ENCODE measurements around the gene GLIPR2. TPM values are rescaled to one million over a fixed set of nuclear protein-coding genes. Genes with fewer than 3 reads are reported as not detected.

Gene GLIPR2
- total and polyA plus RNA-seq, 2 of the 13 experiments (the other 11 are each of a cell fraction or from before 2014, with no cell fraction given) = 0.08 to 0.42 TPM

GRCh38 chr9:36161187-36161586 lies 24.7 kb downstream of the GLIPR2 start:
- H3K4me2 ChIP-seq (ENCODE audit: low read depth, low read length) = no peak overlapping the region
- H3K36me3 ChIP-seq (replicated peaks in 1 of 2; ENCODE audit: control insufficient read depth in 1 of 2, insufficient read depth in 2 of 2, low read length in 2 of 2) = no peaks in the 10 kb centered on the region
- no peak overlapping the region for H3K27ac ChIP-seq (ENCODE audit: extremely low read length, insufficient read depth, low read length)
- intact Hi-C loops (cut with micrococcal nuclease; ENCODE audit: unreplicated experiment) (no loop called here), in situ Hi-C loops (cut with HindIII; ENCODE audit: extremely low pct_ligation_motif_present, low pct_unique_long_range_greater_than_20kb) (no loop called here)
- no peak overlapping the region for H3K9ac ChIP-seq (ENCODE audit: insufficient read depth, low read depth, low read length)
- no peak for ATAC-seq
- H3K79me2 ChIP-seq (ENCODE audit: insufficient read depth, low read length) = no peaks in the 10 kb centered on the region
- H3K4me3 ChIP-seq (replicated peaks in 1 of 3; ENCODE audit: insufficient read depth in 1 of 3, low read depth in 2 of 3, low read length in 3 of 3) = no peak overlapping the region
- WGBS (ENCODE audit: low lambda C conversion rate) = 8% methylated on average over 2 of the region's 2 CpGs
- no peaks in the 10 kb centered on the region for H3K9me3 ChIP-seq (ENCODE audit: low read length)
- FAIRE-seq = no peak
- DNase-seq (ENCODE audit: low spot score) = no peak
- TF ChIP-seq POLR2G (IDR thresholded peaks at IDR 0.05; ENCODE audit: low read depth, low read length) = no peak
- no peak for TF ChIP-seq RFX5 (IDR thresholded peaks at IDR 0.05; ENCODE audit: low read depth, low read length)
- TF ChIP-seq ISX (CRISPR knock-in tag; conservative IDR thresholded peaks at IDR 0.05) = no peak
- TF ChIP-seq ZNF17 (CRISPR knock-in tag; IDR thresholded peaks at IDR 0.05) = no peak
- TF ChIP-seq ZC3H13 (CRISPR knock-in tag; IDR thresholded peaks at IDR 0.05) = no peak
- TF ChIP-seq FOXK1 (CRISPR knock-in tag; IDR thresholded peaks at IDR 0.05; ENCODE audit: borderline replicate concordance, low read depth) = no peak
- no peak for TF ChIP-seq ZNF615 (CRISPR knock-in tag; IDR thresholded peaks at IDR 0.05; ENCODE audit: borderline replicate concordance)
- no peak for TF ChIP-seq GTF2F1 (IDR thresholded peaks at IDR 0.05; ENCODE audit: low read length)
- no peak for TF ChIP-seq CBX2 (IDR thresholded peaks at IDR 0.05; ENCODE audit: low read depth, low read length)
- TF ChIP-seq CBX2 (CRISPR knock-in tag; IDR thresholded peaks at IDR 0.05; ENCODE audit: low read depth) = no peak
- no peak for TF ChIP-seq REL (CRISPR knock-in tag; conservative IDR thresholded peaks at IDR 0.05)
- TF ChIP-seq FOXO4 (CRISPR knock-in tag; conservative IDR thresholded peaks at IDR 0.05) = no peak
- TF ChIP-seq DNMT3B (CRISPR knock-in tag; conservative IDR thresholded peaks at IDR 0.05) = no peak
- TF ChIP-seq ELF1 (CRISPR knock-in tag; IDR thresholded peaks at IDR 0.05) = no peak
- TF ChIP-seq ZNF552 (CRISPR knock-in tag; IDR thresholded peaks at IDR 0.05; ENCODE audit: borderline replicate concordance) = no peak
- no peak for TF ChIP-seq PBX3 (CRISPR knock-in tag; IDR thresholded peaks at IDR 0.05; ENCODE audit: borderline replicate concordance)
- no peak for TF ChIP-seq MIXL1 (CRISPR knock-in tag; IDR thresholded peaks at IDR 0.05)
- TF ChIP-seq FOXO1 (CRISPR knock-in tag; IDR thresholded peaks at IDR 0.05) = no peak
- no peak for TF ChIP-seq ONECUT2 (CRISPR knock-in tag; IDR thresholded peaks at IDR 0.05)
- no peak for TF ChIP-seq UBTF (CRISPR knock-in tag; IDR thresholded peaks at IDR 0.05)
- H2AFZ ChIP-seq (ENCODE audit: low read length) = no peak overlapping the region
- no TSS peak for BruUV-seq (replicated peaks)
- H3K4me1 ChIP-seq (ENCODE audit: insufficient read depth, low read length) = peaks cover 9% of the 10 kb centered on the region; the same call in 1 of the 2 replicates
- ChIA-PET CTCF (ENCODE audit: low intra/inter-chr PET ratio, low total read pairs) (no interaction called here), POLR2A (no interaction called here)
- no peaks in the 10 kb centered on the region for H4K20me1 ChIP-seq (ENCODE audit: insufficient read depth, low read length)
- peaks cover 1 to 10% of the 10 kb centered on the region in 2 experiments; a peak in 1 of 5 replicates for H3K27me3 ChIP-seq (ENCODE audit: control insufficient read depth in 1 of 2, insufficient read depth in 2 of 2, low read length in 2 of 2)
